HepG2 (cell line): ENCODE measurements around the gene EYA2. TPM values are rescaled to one million over a fixed set of nuclear protein-coding genes. Genes with fewer than 3 reads are reported as not detected.

Experiments
- ATAC-seq: fragments of 200-7000 bp; cut with Tn5 transposase; 3 replicates; pipeline ENCODE4 v1.9.1; 2020; ENCODE audit warnings: mild to moderate bottlenecking, moderate library complexity
- BruUV-seq: library from RNA; stranded (reverse); fragments of 400-500 nt; replicated peaks from 2 replicates; lab custom pipeline; 2021; lab: Mats Ljungman, UMichigan
- CTCF ChIA-PET: fragments of 300-600 bp; formaldehyde crosslinking; extraction: SDS; loops from one replicate; lab custom pipeline; 2021; ENCODE audit warnings: low total read pairs, inconsistent platforms, low intra/inter-chr PET ratio; lab: Yijun Ruan, JAX
- POLR2A ChIA-PET: fragments of 350-600 bp; sonication (Branson Sonifier 250); formaldehyde crosslinking; loops from one replicate; lab custom pipeline; 2020; ENCODE audit warnings: antibody characterized with exemption, inconsistent platforms; lab: Yijun Ruan, JAX
- DNase-seq: peaks from one replicate; pipeline ENCODE4 v3.0.0-alpha.2; 2015; ENCODE audit warnings: low spot score
- FAIRE-seq: peaks from 3 replicates; lab custom pipeline; 2011; peaks lifted over from hg19 to GRCh38; lab: Jason Lieb, UNC
- H2AFZ ChIP-seq: one replicate; pipeline ENCODE4 v1.6.1; 2011; ENCODE audit warnings: low read length, inconsistent platforms
- H3K27ac ChIP-seq: fragments of 300-600 bp; 3 replicates; pipeline ENCODE4 v1.8.0; 2011; ENCODE audit warnings: mixed run types, mild to moderate bottlenecking, mixed read lengths, low read length, inconsistent platforms; ENCODE audit not compliant: insufficient read depth; ENCODE audit errors: extremely low read length
- H3K27me3 ChIP-seq, 2 experiments: fragments of 200-600 bp in 1 of 2; 2 replicates in 1 of 2; 3 replicates in 1 of 2; pipeline versions ENCODE4 v1.6.0 to v1.8.0; 2011; ENCODE audit warnings: low read length in 2 of 2, mild to moderate bottlenecking in 2 of 2, moderate library complexity in 2 of 2, inconsistent platforms in 1 of 2; ENCODE audit not compliant: insufficient read depth in 2 of 2, control insufficient read depth in 1 of 2
- H3K36me3 ChIP-seq, 2 experiments: fragments of 200-600 bp in 1 of 2; replicated peaks in 1 of 2; 2 replicates in 1 of 2; 3 replicates in 1 of 2; pipeline versions ENCODE4 v1.5.1 to v1.8.0; 2011; ENCODE audit warnings: low read length in 2 of 2, inconsistent platforms in 1 of 2; ENCODE audit not compliant: insufficient read depth in 2 of 2, control insufficient read depth in 1 of 2
- H3K4me1 ChIP-seq: 2 replicates; pipeline ENCODE4 v1.5.1; 2012; ENCODE audit warnings: low read length, inconsistent platforms; ENCODE audit not compliant: insufficient read depth
- H3K4me2 ChIP-seq: 2 replicates; pipeline ENCODE4 v1.6.0; 2011; ENCODE audit warnings: low read depth, low read length, inconsistent platforms
- H3K4me3 ChIP-seq, 3 experiments: fragments of 200-600 bp in 1 of 3; sonication (generic), shearing (Covaris generic) in 1 of 3; replicated peaks in 1 of 3; 2 replicates each; pipeline ENCODE4 v1.5.1; 2011 to 2016; ENCODE audit warnings: low read length in 3 of 3, inconsistent platforms in 2 of 3, low read depth in 2 of 3, mild to moderate bottlenecking in 2 of 3, control low read depth in 1 of 3, mixed read lengths in 1 of 3; ENCODE audit not compliant: insufficient read depth in 1 of 3
- H3K79me2 ChIP-seq: one replicate; pipeline ENCODE4 v1.6.1; 2011; ENCODE audit warnings: low read length, inconsistent platforms; ENCODE audit not compliant: insufficient read depth
- H3K9ac ChIP-seq: 2 replicates; pipeline ENCODE4 v1.6.0; 2011; ENCODE audit warnings: mild to moderate bottlenecking, low read depth, low read length, inconsistent platforms; ENCODE audit not compliant: insufficient read depth
- H3K9me3 ChIP-seq: 2 replicates; pipeline ENCODE4 v1.5.1; 2012; ENCODE audit warnings: mild to moderate bottlenecking, low read length
- H4K20me1 ChIP-seq: 2 replicates; pipeline ENCODE4 v1.6.0; 2011; ENCODE audit warnings: inconsistent platforms, mild to moderate bottlenecking, low read length, moderate library complexity; ENCODE audit not compliant: insufficient read depth
- ATF3 ChIP-seq: sonication (generic); formaldehyde crosslinking; IDR thresholded peaks from 2 replicates; pipeline ENCODE4 v1.4.0; 2020; ENCODE audit warnings: missing genetic modification reagents
- NCOA1 ChIP-seq: sonication (generic); formaldehyde crosslinking; IDR thresholded peaks from 2 replicates; pipeline ENCODE4 v1.9.0; 2021; ENCODE audit warnings: missing genetic modification reagents
- RBAK ChIP-seq: sonication (generic); formaldehyde crosslinking; IDR thresholded peaks from 2 replicates; pipeline ENCODE4 v1.5.1; 2020; ENCODE audit warnings: mild to moderate bottlenecking, missing genetic modification reagents
- ZNF12 ChIP-seq: sonication (generic); formaldehyde crosslinking; IDR thresholded peaks from 2 replicates; pipeline ENCODE4 v1.5.0; 2020; ENCODE audit warnings: missing genetic modification reagents
- ZNF567 ChIP-seq: sonication (generic); formaldehyde crosslinking; IDR thresholded peaks from 2 replicates; pipeline ENCODE4 v1.8.1; 2023; ENCODE audit warnings: mild to moderate bottlenecking, missing genetic modification reagents, borderline replicate concordance
- ZNF691 ChIP-seq: sonication (generic); formaldehyde crosslinking; IDR thresholded peaks from 2 replicates; pipeline ENCODE4 v1.4.0; 2020; ENCODE audit warnings: missing genetic modification reagents, low read depth, mild to moderate bottlenecking, borderline replicate concordance
- in situ Hi-C: cut with HindIII; loops from 2 replicates; pipeline ENCODE4 v1.10.0; 2017; ENCODE audit warnings: low pct_unique_long_range_greater_than_20kb; ENCODE audit not compliant: extremely low pct_ligation_motif_present
- intact Hi-C: fragments of 100-400 bp; cut with micrococcal nuclease; formaldehyde crosslinking; loops from one replicate; pipeline ENCODE4 v1.10.0; 2022; ENCODE audit not compliant: unreplicated experiment
- polyA plus RNA-seq, 8 experiments: library from polyadenylated mRNA; depleted of rRNA in 3 of 8; stranded (reverse) in 7 of 8; unstranded in 1 of 8; fragments of >200 nt; fragmentation: Illumina TruSeq in 4 of 8; extraction: Trizol in 4 of 8; gene quantifications; 2 replicates each; pipeline versions ENCODE4 v1.2.1 to v1.2.3, GENCODE V29; 2011 to 2016; ENCODE audit warnings: low read depth in 4 of 8, missing spikeins in 1 of 8, mixed read lengths in 1 of 8; ENCODE audit not compliant: insufficient read depth in 1 of 8
- total RNA-seq, 5 experiments: library from RNA; depleted of rRNA; stranded (reverse); fragments of >200 nt; fragmentation: Illumina TruSeq; extraction: Trizol; gene quantifications; 2 replicates each; pipeline ENCODE4 v1.2.3, GENCODE V29; 2016; ENCODE audit warnings: low read depth in 1 of 5

EYA2 gene
- total and polyA plus RNA-seq, 2 of the 13 experiments (the other 11 are each of a cell fraction or from before 2014, with no cell fraction given) = not detected

DNA sequence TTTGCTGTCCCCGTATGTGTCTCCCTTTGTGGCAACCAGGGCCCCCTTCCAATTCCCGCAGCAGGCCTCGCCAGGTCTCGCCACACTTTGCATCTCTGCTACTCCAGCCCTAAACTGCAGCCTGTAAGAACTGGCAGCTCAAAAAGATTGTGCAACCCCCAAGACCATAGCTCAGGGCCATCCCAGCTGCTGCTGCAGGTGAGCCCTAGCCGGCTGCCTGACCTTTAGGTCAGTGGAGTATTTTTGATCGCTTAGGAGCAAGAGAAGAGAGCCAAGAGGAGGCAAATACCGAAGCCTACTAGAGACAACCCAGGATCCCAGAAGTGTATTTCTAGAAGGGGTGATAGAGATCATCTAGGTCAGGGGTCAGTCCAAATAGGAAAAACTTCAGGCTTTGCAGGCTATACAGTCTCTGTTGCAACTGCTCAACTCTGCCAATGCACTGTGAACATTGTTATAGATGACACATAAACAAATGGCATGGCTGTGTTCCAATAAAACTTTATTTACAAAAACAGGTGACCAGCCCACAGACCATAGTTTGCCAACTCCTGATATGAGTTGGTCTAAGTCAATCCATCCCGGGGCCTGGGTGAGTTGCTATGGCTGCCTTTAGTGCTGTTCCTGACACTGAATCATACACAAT is 138.4 kb downstream of the EYA2 start (continued):
- TF ChIP-seq ZNF691 (no peak), ZNF567 (CRISPR knock-in tag) (no peak)

- FAIRE-seq = no peak
These were observed 139.0 kb downstream of the EYA2 start for GRCh38 chr20:47033665-47034064.

More at GRCh38 chr20:47033665-47034064, 139.0 kb downstream of the EYA2 start:
- BruUV-seq = no TSS peak
- peak; percentile 92 for TF ChIP-seq ZNF12 (CRISPR knock-in tag)
- 0 out of 2 replicates have a peak, but pooled peaks have one; percentile 3 for TF ChIP-seq NCOA1 (CRISPR knock-in tag)
- peak; percentile 43; the same call in 1 of the 2 replicates for TF ChIP-seq RBAK
- TF ChIP-seq ATF3 = no peak
- no peak overlapping the region for H3K27ac ChIP-seq
- peaks cover 12% of the 10 kb centered on the region for H3K4me1 ChIP-seq
- peaks cover 6% of the 10 kb centered on the region; the same call in 1 of the 2 replicates for H3K9me3 ChIP-seq
- no peaks in the 10 kb centered on the region for H3K36me3 ChIP-seq
- no peak overlapping the region for H3K4me3 ChIP-seq
- peaks cover 0 to 4% of the 10 kb centered on the region in 2 experiments; a peak in 3 of 5 replicates for H3K27me3 ChIP-seq
- no peak overlapping the region for H3K9ac ChIP-seq
- no peaks in the 10 kb centered on the region for H3K79me2 ChIP-seq
- no peak for DNase-seq
- in situ Hi-C loops = no loop called here
- no peaks in the 10 kb centered on the region for H4K20me1 ChIP-seq
- no peak for ATAC-seq
- no peak overlapping the region for H2AFZ ChIP-seq
- H3K4me2 ChIP-seq = no peak overlapping the region
- intact Hi-C loops = no loop called here
- CTCF ChIA-PET = no interaction called here
- POLR2A ChIA-PET = no interaction called here
